ENCODE results near the gene SCAP. TPM values are rescaled to one million over a fixed set of nuclear protein-coding genes. Genes with fewer than 3 reads are reported as not detected.
A peak's percentile ranks its signal among the peaks of the same experiment; 100 is the strongest.

The SCAP gene
- total and polyA plus RNA-seq, 2 of the 13 experiments (the other 11 are each of a cell fraction or from before 2014, with no cell fraction given), result 40.4 to 53.3 TPM

GRCh38 chr3:47380026-47380600 lies 95.6 kb downstream of the SCAP start (continued):
- TF ChIP-seq ZNF691 (CRISPR knock-in tag; IDR thresholded peaks at IDR 0.05; ENCODE audit: borderline replicate concordance, low read depth), result 0 out of 2 replicates have a peak, but pooled peaks have one; percentile 22
- TF ChIP-seq FOXP1 (IDR thresholded peaks at IDR 0.05), result no peak
- no peak for TF ChIP-seq FOXP1 (CRISPR knock-in tag; IDR thresholded peaks at IDR 0.05)
- no peak for TF ChIP-seq ZNF20 (CRISPR knock-in tag; IDR thresholded peaks at IDR 0.05)
- no peak for TF ChIP-seq TERF1 (CRISPR knock-in tag; IDR thresholded peaks at IDR 0.05)
- TF ChIP-seq KIAA2018 (CRISPR knock-in tag; IDR thresholded peaks at IDR 0.05; ENCODE audit: borderline replicate concordance), result no peak
- TF ChIP-seq HMGXB3 (CRISPR knock-in tag; IDR thresholded peaks at IDR 0.05; ENCODE audit: borderline replicate concordance), result no peak
- no peak for TF ChIP-seq RBM22 (optimal IDR thresholded peaks at IDR 0.05; ENCODE audit: low read length)
- TF ChIP-seq ZNF160 (CRISPR knock-in tag; IDR thresholded peaks at IDR 0.05), result no peak
- no peak for TF ChIP-seq SUZ12 (IDR thresholded peaks at IDR 0.05; ENCODE audit: low read depth, low read length)
- peak; percentile 3; the same call in 1 of the 2 replicates for TF ChIP-seq ZNF607 (CRISPR knock-in tag; IDR thresholded peaks at IDR 0.05; ENCODE audit: borderline replicate concordance)
- no peak for TF ChIP-seq SIX1 (CRISPR knock-in tag; IDR thresholded peaks at IDR 0.05; ENCODE audit: borderline replicate concordance)
- no peak for TF ChIP-seq YEATS2 (CRISPR knock-in tag; IDR thresholded peaks at IDR 0.05; ENCODE audit: borderline replicate concordance)
- TF ChIP-seq ZNF10 (CRISPR knock-in tag; IDR thresholded peaks at IDR 0.05; ENCODE audit: borderline replicate concordance, low read depth), result no peak
- no peak for TF ChIP-seq ZFP36L1 (CRISPR knock-in tag; IDR thresholded peaks at IDR 0.05)
- TF ChIP-seq IKZF1 (IDR thresholded peaks at IDR 0.05), result no peak

All from HepG2 (cell line).